HG03342 (cell line): ENCODE data around the gene FTO.

ENCODE experiments used
- ATAC-seq: cut with Tn5 transposase; IDR thresholded peaks from one replicate; pipeline ENCODE4 v1.9.1; 2021; ENCODE audit warnings: mild to moderate bottlenecking, moderate library complexity; ENCODE audit not compliant: unreplicated experiment

The FTO gene

DNA sequence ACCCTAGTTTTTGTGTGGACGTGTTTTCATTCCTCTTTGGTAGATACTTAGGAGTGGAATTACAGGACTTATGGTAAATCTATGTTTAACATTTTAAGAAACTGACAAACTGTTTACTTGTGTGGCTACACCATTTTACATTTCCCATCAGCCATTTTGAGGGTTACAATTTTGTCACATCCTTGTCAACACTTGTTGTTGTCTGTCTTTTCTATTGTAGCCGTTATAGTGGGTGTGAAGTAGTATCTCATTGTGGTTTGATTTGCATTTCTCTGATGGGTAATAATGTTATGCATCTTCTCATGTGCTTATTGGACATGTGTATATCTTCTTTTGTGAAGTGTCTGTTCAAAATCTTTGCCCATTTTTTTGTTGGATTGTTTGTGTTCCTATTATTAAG lies 4.5 kb downstream of the FTO start:
- no peak for ATAC-seq

DNA sequence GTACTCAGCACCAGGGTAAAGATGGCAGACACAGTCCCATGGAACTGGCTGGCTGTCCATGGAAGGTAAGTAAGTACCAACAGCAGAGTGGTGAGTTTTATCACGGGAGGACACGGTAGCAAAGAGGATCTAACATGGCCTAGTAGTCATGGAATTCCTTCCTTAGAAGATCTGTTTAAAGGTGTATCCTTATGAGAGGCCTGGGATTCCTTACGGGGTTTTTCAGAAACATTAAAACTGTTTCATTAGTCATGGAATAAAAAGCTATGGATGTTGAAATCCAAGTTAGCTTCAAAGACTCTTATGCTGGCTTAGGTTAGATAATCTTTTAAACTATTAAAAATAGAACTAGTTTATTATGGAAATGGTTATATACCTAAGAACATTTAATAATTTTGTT lies 7.4 kb downstream of the FTO start:
- no peak for ATAC-seq

DNA sequence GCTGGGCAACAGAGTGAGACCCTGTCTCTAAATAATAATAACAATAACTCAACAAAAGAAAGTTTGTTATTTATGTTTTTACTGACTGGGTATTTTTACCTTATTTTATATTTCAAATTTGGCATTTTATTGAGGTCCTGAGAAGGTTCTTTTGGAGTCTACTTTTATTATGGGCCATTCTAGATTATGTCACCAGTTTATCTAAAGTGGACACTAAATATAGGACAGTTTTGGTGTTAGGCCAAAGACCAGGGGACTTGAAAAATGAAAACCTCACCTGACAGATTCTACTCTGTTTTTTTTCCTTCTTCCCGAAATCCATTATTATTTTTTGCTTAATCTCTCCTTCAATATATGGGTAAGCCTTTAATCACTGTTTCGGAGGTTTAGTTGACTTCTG lies 8.1 kb downstream of the FTO start:
- ATAC-seq = no peak

DNA sequence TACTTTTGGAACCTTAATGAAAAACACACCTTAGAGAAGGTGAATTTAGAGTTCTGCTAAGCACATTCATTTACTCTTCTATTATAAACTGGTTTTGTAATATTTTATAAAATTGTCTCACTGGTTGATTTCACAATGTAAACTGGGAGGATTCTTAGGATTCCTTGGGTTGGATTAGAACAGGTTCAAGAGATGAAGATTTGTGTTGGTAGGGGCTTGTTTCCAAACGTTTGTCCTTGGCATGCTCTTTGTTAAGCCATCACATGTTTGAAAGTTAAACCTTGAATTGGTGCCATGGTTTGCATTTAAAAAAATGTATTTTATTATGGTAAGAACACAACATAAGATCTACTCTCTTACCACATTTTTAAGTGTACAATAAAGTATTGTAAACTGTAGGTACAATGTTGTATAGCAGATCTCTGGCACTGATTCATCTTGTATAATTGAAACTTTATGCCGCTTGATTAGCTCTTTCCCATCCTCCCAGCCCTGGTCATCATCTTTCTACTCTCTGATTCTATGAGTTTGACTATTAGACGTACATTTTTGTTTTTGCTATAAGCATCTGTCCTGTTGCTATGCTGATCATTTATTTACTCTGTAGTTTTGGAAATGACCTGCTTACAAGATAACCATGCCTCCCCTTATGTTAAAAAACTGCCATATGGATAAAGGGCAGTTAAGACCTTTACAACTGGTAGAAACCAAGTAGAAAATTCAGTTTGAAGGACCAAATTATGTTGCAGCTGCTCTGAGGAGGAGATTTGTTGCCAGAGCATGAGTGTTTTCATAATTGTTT lies 9.6 kb downstream of the FTO start:
- ATAC-seq = no peak

DNA sequence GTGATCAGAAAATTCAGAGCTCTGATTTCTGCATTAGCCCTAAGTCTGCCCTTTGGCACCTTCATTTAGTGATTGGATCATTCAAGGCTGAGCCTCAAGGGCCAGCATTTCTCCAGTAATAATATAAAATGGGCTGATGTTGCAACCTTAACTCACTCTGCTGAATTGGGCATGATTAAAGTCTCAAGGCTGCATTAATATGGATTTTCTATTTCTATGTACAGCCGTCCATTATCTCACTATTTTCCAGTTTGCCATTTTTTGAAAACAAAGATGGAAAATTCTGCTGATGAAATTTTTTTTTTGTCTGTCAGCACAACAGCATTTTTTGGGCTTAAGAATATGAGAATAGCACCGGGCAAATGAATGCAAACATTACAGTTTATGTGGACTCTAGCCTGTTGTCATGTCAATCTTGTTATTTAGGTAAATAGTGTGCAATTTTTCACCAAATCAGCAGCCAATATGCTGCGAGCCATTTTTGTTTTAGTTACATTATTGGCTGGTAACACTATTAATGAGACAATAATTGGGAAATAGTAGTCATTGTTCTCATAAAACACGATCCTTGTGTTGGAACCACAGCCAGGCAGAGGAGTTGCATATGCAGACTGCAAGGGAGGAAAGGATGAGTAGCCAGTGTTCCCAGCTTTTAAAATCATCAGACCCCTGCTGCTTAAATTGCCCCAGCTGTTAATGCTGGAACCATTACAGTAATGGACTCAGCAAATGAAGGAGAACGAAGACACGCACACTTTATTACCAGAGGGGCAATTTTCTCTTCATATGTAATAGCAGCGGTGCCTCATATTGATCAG lies 10.5 kb downstream of the FTO start:
- ATAC-seq = no peak

DNA sequence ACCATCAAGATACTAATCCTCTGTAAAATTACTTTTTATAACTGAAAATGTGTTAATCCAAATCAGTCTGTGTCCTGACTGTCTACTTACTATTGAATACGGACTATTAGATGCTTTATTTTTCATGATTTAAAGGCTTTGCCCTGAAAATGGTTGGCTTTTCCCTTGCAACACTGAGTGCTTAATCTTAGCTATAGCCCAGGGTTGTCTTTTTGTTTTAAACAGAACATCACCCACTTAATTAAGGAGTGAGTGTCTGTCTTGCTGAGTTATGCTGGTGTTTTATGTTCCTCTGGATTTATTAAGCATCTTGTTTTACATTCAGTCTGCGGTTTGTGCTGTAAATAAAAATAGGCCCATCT lies 11.0 kb downstream of the FTO start:
- no peak for ATAC-seq

DNA sequence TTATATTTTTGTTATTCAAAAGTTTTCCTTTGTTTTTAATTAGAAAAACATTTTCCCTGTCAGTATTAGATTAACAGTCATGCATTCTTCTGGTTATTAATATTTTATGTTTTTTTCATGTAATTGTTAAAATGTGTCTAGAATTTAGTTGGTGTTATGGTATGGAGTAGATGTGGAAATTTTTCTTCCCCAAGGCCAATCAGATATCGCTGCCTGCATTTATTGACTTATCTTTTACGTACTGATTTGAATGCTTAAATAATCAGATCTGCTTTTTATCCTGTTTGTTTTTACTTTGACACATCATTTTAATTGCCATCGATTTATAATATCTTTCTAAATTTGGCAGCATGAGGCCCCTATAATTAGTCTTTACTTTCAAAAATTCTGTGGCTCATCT lies 13.6 kb downstream of the FTO start:
- no peak for ATAC-seq

DNA sequence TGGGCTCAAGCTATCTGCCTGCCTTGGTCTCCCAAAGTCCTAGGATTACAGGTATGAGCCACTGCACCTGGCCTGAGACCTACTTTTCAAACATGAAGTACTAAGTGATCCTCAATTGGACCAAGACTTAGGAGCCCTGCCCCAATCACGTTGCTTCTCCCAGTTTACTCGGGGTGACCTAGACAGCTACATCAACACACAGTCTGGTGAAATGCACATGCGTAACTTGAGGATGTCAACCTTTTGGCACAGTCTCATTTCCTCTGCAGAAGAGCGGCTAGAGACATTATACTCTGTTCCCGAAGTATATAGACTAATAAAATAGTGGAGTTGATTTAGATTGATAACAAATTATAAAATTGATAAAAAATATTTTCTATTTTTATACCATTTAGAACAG lies 17.1 kb downstream of the FTO start:
- no peak for ATAC-seq

DNA sequence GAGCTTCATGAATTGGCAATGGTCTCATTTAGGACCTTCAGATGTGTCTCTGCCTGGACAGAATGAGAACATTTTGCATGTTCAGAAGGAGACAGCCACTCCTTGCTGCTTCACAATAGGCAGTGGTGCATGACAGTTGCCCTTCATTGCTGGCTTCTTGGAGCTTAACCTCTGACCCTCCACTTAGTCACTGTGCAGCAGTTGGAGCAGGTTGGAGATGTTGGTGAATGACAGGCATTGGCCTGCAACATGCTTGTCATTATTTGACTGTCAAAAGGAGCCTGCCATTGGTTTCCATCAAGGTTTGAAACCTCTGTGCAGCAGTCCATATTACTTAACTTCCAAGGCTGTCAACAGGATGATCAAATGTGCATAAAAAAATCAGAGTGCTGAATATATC lies 22.7 kb downstream of the FTO start:
- no peak for ATAC-seq

DNA sequence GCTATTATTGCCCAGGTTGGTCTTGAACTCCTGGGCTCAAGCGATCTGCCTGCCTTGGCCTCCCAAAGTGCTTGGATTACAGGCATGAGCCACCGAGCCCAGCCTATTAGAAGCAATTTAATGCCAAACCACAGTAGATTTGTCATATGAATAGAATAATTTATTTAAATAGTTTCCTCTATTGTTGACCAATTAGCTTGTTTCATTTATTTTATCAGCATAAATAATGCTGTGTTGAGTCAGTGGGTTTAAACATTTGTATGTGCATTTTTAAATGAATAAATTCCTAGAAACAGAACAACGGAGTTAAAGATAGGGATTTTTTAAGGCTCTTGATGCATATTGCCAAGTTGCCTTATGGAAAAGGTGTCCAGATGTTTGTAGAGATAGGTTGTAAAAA lies 26.7 kb downstream of the FTO start:
- ATAC-seq = no peak

DNA sequence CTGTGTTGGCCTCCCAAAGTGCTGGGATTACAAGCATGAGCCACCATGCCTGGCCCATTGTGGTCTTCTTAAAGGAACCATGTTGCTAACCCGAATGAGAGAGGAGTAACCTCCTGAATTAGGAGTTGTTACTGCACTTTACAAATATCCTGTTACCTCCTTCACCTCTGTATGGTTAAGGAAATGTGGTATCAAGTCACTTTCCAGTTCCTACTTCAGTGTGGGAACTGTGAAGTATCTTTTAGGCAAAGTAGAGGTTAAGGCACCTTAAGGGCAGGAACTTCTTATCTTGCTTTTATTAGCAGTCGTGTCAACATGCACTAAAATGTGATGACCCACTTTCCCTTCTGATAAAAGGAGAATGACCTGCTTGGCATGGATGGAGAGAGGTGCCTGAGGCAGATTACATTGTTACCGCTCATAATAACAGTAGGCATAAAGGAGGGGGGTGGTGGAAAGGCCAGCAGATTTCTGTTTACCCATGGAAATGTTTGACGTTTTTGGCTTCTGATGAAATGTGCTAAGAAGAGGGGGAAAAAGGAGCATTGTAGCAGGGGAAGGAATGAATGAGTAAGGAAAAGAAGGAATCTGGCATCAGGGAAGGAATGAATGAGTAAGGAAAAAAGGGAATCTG lies 28.5 kb downstream of the FTO start:
- no peak for ATAC-seq

DNA sequence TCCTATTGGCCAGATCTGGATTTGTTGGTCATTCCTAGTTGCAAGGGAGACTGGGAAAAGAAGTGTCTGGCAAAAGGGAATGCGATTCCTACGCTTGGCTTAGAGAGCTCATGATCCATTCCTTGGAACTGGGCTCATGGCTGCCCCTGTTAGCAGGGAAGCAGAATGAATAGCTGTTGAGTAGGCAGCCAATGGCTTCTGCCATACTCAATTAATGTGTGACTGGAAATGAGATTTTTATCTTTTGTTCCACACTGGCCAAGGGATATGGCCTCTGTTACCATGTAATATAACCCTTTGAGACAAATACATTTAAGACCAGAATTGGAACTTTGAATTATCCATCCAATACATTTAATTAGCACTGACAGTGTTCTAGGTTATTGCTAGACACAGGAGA lies 31.0 kb downstream of the FTO start:
- no peak for ATAC-seq

DNA sequence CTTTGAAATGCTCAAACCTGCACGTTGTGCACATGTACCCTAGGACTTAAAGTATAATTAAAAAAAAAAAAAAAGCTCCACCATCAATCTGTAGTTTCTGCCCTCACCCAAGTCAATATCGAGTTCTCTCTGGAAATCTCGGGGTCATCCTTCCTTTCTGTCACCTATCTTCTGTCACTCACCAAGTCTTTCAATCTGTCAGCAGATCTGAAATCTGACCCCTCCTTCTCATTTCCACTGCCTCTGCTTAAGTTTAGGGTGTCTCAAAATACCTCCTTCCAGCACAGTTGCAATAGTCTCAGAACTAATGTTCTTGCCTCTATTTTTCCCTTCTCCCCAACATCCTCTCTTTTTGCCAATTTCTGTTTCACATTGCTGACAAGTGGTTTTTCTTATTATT lies 32.3 kb downstream of the FTO start:
- no peak for ATAC-seq

DNA sequence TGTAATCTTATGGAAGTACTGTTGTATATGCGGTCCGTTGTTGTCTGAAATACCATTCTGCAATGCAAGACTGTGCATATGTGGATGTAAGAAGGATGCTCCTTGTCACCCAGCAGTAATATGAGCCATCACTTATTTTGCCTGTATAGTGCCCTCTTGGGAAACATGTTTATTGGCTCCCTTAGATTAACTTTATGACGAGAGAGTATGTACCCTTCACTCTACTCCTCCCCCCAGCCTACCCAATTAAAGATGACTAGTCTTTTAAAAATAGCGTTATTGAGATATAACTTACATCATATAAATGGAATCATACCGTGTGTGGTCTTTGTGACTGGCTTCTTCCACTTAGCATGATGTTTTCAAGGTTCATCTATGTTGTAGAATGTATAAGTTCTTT lies 33.6 kb downstream of the FTO start:
- no peak for ATAC-seq

DNA sequence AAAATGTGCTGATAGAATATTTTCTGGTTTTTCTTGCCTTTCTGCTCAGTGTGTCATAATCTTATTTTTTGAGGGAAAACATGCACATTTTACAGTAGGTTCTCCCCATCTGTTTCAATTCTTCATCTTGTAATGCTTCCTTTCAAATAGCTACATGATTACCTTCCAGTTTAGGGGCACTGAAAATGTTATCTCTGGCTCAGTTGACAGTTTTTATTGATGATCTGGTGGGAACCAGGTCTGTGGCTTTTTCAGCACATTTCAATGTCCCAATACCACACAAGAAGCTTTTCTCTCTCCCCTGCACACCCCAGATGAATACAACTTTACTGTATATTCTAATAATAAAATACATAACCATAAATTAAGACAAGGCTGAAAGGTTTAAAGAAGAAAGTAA lies 36.5 kb downstream of the FTO start:
- no peak for ATAC-seq

DNA sequence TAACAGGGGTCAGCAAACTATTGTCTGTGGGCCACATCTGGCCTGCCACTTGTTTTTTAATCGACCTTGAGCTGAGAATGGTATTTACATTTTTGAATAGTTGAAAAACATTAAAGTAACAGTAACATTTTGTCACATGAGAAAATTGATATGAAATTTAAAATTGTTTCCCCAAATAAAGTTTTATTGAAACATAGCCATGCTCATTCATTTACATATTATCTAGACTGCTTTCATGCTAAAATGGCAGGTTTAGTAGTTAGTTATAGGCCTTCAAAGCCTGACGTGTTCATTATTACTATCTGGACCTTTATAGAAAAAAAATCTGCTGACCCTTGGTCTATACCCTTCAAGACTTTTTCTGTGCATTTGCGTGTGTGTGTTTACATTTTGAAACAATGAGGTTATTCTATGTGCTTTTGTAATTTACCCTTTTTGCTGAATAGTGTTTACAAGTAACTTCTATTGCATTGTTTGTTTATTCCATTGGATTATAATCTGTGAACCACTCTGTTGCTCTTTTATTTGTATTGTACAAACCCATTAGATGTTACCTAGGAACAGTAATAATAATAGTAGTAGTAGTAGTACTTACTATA lies 37.1 kb downstream of the FTO start:
- no peak for ATAC-seq

DNA sequence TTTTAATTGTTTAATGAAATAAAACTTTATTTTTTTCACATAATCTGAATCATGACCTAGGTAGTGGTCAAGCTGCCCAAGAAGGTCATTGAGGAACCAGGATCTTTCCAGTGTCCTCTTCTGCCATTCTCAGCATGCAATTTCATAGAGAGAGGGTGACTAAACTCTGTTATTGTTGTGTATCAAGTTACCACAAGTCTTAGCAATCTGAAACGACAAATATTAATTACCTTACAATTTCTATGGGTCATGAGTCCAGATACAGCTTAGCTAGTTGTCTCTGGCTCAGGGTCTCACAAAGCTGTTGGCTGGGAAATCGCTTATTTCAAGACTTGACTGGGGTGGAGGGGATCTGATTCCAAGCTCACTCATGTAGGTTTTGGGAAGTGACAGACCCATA lies 37.6 kb downstream of the FTO start:
- no peak for ATAC-seq

DNA sequence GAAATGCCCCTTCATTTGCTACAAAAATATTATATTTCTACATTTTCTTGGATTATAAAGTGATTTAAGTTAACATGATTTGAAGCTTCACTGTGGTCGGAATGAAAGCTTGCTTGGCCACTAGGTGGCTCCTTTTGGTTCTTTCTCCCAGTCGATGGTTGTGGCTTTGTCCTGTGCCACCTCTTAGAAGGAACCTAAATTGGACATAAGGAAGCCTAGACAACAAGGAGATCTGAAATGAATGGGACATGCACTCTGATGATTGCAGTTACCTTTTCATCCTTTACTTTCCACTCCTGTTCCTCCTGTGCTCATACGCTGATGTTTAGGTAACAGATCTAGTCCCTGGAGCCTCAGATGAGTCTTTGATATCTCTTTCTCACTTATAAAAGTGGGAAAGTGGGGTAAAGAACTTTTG lies 39.2 kb downstream of the FTO start:
- ATAC-seq = no peak

DNA sequence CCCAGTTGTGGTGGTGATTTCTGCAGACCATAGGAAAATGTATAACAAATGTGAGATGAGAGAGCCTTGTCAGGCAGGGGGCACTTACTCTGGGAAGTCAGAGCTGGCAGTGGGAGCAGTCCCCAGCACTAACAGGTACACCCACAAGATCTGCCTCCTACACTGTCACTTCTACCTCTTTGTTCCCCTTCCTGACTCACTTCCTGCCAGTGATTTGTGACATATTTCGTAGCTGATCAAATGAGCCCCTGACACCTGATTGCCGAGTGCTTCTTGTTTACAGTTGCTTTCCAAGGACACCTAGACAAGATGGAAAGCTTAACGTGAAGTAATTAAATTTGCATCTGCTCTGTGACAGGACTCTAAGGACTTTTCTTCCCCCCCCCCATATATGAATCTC lies 40.5 kb downstream of the FTO start:
- ATAC-seq = no peak

DNA sequence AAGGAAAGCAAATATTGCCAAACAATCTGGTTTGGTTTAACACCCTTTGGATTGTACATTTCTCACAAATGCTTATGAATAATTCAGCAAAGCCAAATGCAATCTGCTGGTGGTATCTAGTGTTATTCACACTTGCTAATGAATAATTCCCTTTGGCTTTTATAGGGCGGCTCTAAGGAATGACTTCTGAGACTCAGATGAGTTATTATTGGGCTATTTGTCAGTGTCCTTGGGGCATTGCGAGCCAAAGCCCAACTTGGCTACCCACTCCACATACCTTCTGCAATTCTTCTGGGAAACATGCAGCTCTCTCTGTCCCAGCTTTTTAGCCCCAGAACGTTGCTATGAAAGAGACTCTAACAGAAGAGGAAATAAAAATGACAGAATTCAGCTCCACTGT lies 41.1 kb downstream of the FTO start:
- no peak for ATAC-seq

DNA sequence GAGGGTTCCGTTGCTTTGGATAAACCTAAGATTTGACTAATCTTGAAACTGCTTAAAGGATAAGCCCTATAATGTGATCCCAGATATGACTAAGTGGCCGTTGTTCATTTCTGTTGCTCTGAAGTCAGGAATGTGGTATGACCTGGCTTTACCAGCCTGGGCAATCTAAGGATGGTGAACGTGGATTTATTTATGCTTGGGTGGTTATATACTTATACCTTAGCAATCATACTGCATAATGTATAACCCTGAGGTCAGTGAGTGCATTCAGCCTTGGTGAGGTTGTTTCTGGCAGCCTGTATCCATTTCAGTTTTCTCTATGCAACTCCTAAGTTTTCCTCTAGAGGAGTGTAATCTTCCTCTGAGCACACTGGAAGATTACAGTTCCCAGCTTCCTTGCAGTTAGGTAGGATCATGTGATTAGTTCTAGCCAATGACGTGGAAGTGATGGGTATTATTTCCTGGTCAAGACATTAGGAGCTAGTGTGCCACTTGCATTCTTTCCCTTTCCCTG lies 41.9 kb downstream of the FTO start:
- ATAC-seq = no peak
